Right lobe of liver (tissue), 6 donors: ENCODE measurements around the gene CASZ1. TPM values are rescaled to one million over a fixed set of nuclear protein-coding genes. Genes with fewer than 3 reads are reported as not detected.

Experiments
- ATAC-seq, 4 donors: fragments of 200-7000 bp; cut with Tn5 transposase; one replicate each; pipeline ENCODE4 v1.9.1; 2020; ENCODE audit warnings: mild to moderate bottlenecking in 4 of 4, moderate library complexity in 4 of 4
- DNase-seq, 3 donors: peaks; one replicate each; pipeline ENCODE4 v3.0.0-alpha.2; 2020
- H3K27ac ChIP-seq, 3 donors: fragments of 200-600 bp; one replicate each; pipeline ENCODE4 v1.8.0; 2022
- H3K27me3 ChIP-seq, 2 donors: fragments of 200-600 bp; one replicate each; pipeline ENCODE4 v1.8.0; 2022
- H3K36me3 ChIP-seq, 4 donors: fragments of 200-600 bp; sonication (generic) in 1 of 4; one replicate each; pipeline versions ENCODE4 v1.5.1 to v1.8.0; 2017 to 2022; ENCODE audit warnings: control low read depth in 1 of 4
- H3K4me1 ChIP-seq, 4 donors: fragments of 200-600 bp; sonication (generic) in 1 of 4; one replicate each; pipeline versions ENCODE4 v1.5.1 to v1.8.0; 2017 to 2022; ENCODE audit warnings: control low read depth in 1 of 4
- H3K4me3 ChIP-seq, 3 donors: fragments of 200-600 bp; one replicate each; pipeline ENCODE4 v1.8.0; 2022
- H3K9me3 ChIP-seq, 4 donors: fragments of 200-600 bp; sonication (generic) in 1 of 4; one replicate each; pipeline versions ENCODE4 v1.5.1 to v1.8.0; 2017 to 2022; ENCODE audit warnings: control low read depth in 1 of 4
- POLR2A ChIP-seq: fragments of 450-650 bp; IDR thresholded peaks from one replicate; pipeline ENCODE4 v1.6.1; 2017; ENCODE audit warnings: antibody characterized with exemption, mild to moderate bottlenecking
- WGBS: methylation state at CpG from one replicate; pipeline ENCODE4 v1.1.6; 2018; ENCODE audit warnings: low coverage, low lambda C conversion rate; ENCODE audit not compliant: insufficient coverage; ENCODE audit errors: missing lambda C conversion rate; 5-methylcytosine and 5-hydroxymethylcytosine counted together
- intact Hi-C, 2 donors: fragments of 100-400 bp; cut with DNase I; formaldehyde crosslinking; loops; one replicate each; pipeline versions ENCODE4 v1.11.2 to v1.14.1; 2022
- total RNA-seq, 6 experiments: library from RNA; depleted of rRNA in 2 of 6; stranded (reverse); fragments of >200 nt in 2 of 6; fragmentation: NEBNext Ultra II Directional in 3 of 6; extraction: Animal tissue kit (Norgen Biotek cat#: 25700) in 3 of 6; gene quantifications; one replicate each; pipeline versions ENCODE4 v1.1.0 to v1.2.4, GENCODE V29; 2016 to 2023
- TF ChIP-seq, protein P1 (sequence below), 4 donors: fragments of 200-600 bp in 3 of 4; fragments of 450-650 bp in 1 of 4; IDR thresholded peaks; one replicate each; pipeline versions ENCODE4 v1.5.1 to v1.8.0; 2016 to 2022; ENCODE audit warnings: antibody characterized with exemption in 4 of 4, mild to moderate bottlenecking in 2 of 4
- donor health status: DM: no; HTN: yes; CAD: no.
- donor health status: DM: no; HTN: no; CAD: no.
- donor health status: DM: no; HTN: no; CAD: no.
- donor health status: DM: no; HTN: yes; CAD: no.
- donor health status: DM: no; HTN: yes; CAD: no.

CASZ1 gene
- total RNA-seq, 6 experiments from 2014 or later, result 3.1 to 10.1 (median 5.3) TPM

GRCh38 chr1:10691075-10691739, 105.2 kb downstream of the CASZ1 start:
- intact Hi-C loops, result no loop called here
- DNase-seq (no peak), ATAC-seq (no peak)
- 87% methylated on average over 7 of the region's 17 CpGs for WGBS
- TF ChIP-seq, protein P1, sequence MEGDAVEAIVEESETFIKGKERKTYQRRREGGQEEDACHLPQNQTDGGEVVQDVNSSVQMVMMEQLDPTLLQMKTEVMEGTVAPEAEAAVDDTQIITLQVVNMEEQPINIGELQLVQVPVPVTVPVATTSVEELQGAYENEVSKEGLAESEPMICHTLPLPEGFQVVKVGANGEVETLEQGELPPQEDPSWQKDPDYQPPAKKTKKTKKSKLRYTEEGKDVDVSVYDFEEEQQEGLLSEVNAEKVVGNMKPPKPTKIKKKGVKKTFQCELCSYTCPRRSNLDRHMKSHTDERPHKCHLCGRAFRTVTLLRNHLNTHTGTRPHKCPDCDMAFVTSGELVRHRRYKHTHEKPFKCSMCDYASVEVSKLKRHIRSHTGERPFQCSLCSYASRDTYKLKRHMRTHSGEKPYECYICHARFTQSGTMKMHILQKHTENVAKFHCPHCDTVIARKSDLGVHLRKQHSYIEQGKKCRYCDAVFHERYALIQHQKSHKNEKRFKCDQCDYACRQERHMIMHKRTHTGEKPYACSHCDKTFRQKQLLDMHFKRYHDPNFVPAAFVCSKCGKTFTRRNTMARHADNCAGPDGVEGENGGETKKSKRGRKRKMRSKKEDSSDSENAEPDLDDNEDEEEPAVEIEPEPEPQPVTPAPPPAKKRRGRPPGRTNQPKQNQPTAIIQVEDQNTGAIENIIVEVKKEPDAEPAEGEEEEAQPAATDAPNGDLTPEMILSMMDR (IDR thresholded peaks at IDR 0.05), result no peak
- no peak for TF ChIP-seq POLR2A
- Histone ChIP-seq H3K36me3 (no peaks in the 10 kb centered on the region), H3K4me1 (peaks cover 0 to 29% (median 10%) of the 10 kb centered on the region in 4 donors), H3K27ac (no peak overlapping the region), H3K27me3 (no peaks in the 10 kb centered on the region), H3K4me3 (no peak overlapping the region), H3K9me3 (no peaks in the 10 kb centered on the region)

- H3K27me3 ChIP-seq, result no peaks in the 10 kb centered on the region
- intact Hi-C loops, result no loop called here
- WGBS, result 84% methylated on average over 7 of the region's 17 CpGs
- no peaks in the 10 kb centered on the region for H3K9me3 ChIP-seq
- ATAC-seq (no peak), DNase-seq (no peak)
- TF ChIP-seq, protein P1 (IDR thresholded peaks at IDR 0.05), result no peak
- no peak for TF ChIP-seq POLR2A
- H3K27ac ChIP-seq, result no peak overlapping the region
- no peaks in the 10 kb centered on the region for H3K36me3 ChIP-seq
- peaks cover 0 to 37% (median 14%) of the 10 kb centered on the region in 4 donors for H3K4me1 ChIP-seq
- H3K4me3 ChIP-seq, result no peak overlapping the region
Measured at GRCh38 chr1:10690484-10690883, 106.0 kb downstream of the CASZ1 start.

DNA sequence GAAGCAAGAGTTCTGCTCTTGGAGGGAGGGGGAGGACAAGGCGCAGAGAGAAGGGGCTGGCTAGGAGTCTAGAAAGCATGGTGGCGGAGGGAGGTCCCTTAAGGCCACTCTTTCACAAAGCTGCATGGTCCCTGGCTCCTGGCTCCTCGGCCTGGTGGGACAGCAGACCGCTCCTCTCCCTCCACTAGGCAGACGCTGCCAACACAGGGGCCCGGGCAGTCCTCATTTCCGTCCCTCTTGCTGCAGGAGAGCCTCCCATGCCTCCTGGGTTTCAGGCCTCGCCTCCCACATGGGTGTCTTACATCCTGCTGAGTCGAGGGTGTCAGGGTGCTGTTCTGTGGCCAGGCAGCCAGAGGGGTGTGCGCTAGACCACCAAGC, 108.0 kb downstream of the CASZ1 start:
- Histone ChIP-seq H3K27ac (no peak overlapping the region), H3K4me3 (no peak overlapping the region), H3K4me1 (peaks cover 0 to 37% (median 15%) of the 10 kb centered on the region in 4 donors), H3K36me3 (no peaks in the 10 kb centered on the region), H3K27me3 (no peaks in the 10 kb centered on the region), H3K9me3 (no peaks in the 10 kb centered on the region)
- WGBS, result 93% methylated on average over 2 of the region's 10 CpGs
- no peak for ATAC-seq
- no peak for DNase-seq
- TF ChIP-seq POLR2A, result no peak
- TF ChIP-seq, protein P1 (IDR thresholded peaks at IDR 0.05), result no peak
- intact Hi-C loops, result no loop called here

- H3K4me3 ChIP-seq, result no peak overlapping the region
- DNase-seq (no peak), ATAC-seq (no peak)
- 85% methylated on average over 6 of the region's 15 CpGs for WGBS
- intact Hi-C loops, result no loop called here
- H3K36me3 ChIP-seq, result no peaks in the 10 kb centered on the region
- no peak for TF ChIP-seq POLR2A
- TF ChIP-seq, protein P1 (IDR thresholded peaks at IDR 0.05), result no peak
- no peaks in the 10 kb centered on the region for H3K27me3 ChIP-seq
- H3K9me3 ChIP-seq, result no peaks in the 10 kb centered on the region
- peak overlapping the region in 1 of 3 donors; percentile 61 for H3K27ac ChIP-seq
- H3K4me1 ChIP-seq, result peaks cover 0 to 32% (median 13%) of the 10 kb centered on the region in 4 donors
Measured at GRCh38 chr1:10687782-10688408, 108.6 kb downstream of the CASZ1 start.
